Measurements from ENCODE around the gene MOCS1.
A peak's percentile ranks its signal among the peaks of the same experiment; 100 is the strongest.

Gene MOCS1

DNA sequence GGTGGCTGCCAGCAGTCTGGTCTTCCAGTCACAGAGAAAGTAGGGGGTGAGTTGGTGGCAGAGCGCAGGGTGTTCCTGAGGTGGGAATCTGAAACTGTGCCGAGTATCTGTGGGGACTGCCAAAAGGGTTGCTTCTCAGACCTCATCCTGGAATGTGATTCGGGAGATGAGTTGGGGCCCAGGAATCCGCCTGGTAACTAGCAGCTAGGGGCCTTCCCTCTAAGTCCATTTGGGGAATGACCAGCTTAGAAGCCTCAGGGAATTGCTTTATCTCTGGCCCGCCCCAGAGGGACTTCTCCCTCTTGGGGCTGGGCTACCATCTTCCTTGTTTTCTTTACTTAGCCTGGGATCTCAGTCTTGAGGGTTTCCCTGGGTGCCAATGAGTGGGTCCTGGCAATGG is 49.6 kb downstream of the MOCS1 start:
- H4K91ac ChIP-seq (ENCODE audit: low read depth, low read length): peak overlapping the region; percentile 42
- WGBS (ENCODE audit: extremely low coverage, insufficient coverage, insufficient read length): no CpG with 5 or more reads among the region's 5 CpGs

DNA sequence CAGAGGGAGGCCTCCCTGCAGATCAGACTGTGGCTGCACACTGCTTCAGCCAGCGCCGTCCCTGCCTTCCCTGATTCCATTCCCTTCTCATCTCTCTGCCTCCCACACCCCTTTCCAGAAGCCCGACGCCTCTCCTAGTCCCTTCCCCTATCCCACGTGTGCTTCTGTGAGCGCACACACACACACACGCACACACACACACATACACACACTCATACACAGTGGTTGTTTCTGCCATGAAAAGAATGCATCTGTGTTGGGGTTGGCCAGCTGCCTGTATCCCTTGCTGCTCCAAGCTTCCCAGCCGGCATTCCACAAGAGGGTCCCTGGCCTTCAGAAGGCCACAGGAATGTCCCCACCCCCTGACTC is 51.7 kb downstream of the MOCS1 start:
- Histone ChIP-seq H3K4me2 (ENCODE audit: low read length) (no peak overlapping the region), H3K9ac (ENCODE audit: low read length) (no peak overlapping the region), H4K12ac (ENCODE audit: low read depth, low read length) (no peak overlapping the region), H4K8ac (ENCODE audit: low read depth, low read length) (no peak overlapping the region), H2BK12ac (ENCODE audit: low read length) (no peak overlapping the region), H3K79me1 (ENCODE audit: low read length) (peaks cover 21% of the 10 kb centered on the region), H3K18ac (ENCODE audit: low read length) (no peak overlapping the region), H3K27me3 (ENCODE audit: insufficient read depth, low read length) (no peaks in the 10 kb centered on the region), H3K79me2 (ENCODE audit: control insufficient read depth, insufficient read depth, low read length, poor library complexity) (no peaks in the 10 kb centered on the region), H3K4me1 (ENCODE audit: control insufficient read depth in 1 of 2, insufficient read depth in 2 of 2, low read length in 2 of 2) (peaks cover 23 to 26% of the 10 kb centered on the region in 2 experiments), H4K91ac (ENCODE audit: low read depth, low read length) (no peak overlapping the region), H2AK5ac (ENCODE audit: low read length) (no peak overlapping the region), H3K27ac (ENCODE audit: low read depth, low read length) (no peak overlapping the region), H3K23ac (ENCODE audit: low read length) (no peak overlapping the region), H2AFZ (ENCODE audit: insufficient read depth, low read length, poor library complexity) (no peak overlapping the region), H3K9me3 (ENCODE audit: insufficient read depth, low read depth, low read length) (no peaks in the 10 kb centered on the region), H3K14ac (ENCODE audit: low read length) (no peak overlapping the region), H2BK120ac (ENCODE audit: insufficient read depth, low read length, poor library complexity) (no peak overlapping the region), H2BK5ac (ENCODE audit: low read depth, low read length, poor library complexity) (no peak overlapping the region), H3K4me3 (ENCODE audit: low read depth, low read length) (no peak overlapping the region), H3K36me3 (ENCODE audit: control insufficient read depth in 1 of 2, insufficient read depth in 2 of 2, low read length in 2 of 2) (peaks cover 4 to 12% of the 10 kb centered on the region in 2 experiments), H3K4ac (ENCODE audit: low read depth, low read length) (no peak overlapping the region)
- no peak for DNase-seq
- no CpG with 5 or more reads among the region's 8 CpGs for WGBS (ENCODE audit: extremely low coverage, insufficient coverage, insufficient read length)

More for the DNA sequence above, 49.6 kb downstream of the MOCS1 start:
- Histone ChIP-seq H3K4me2 (ENCODE audit: low read length) (no peak overlapping the region), H3K4me1 (ENCODE audit: control insufficient read depth in 1 of 2, insufficient read depth in 2 of 2, low read length in 2 of 2) (peaks cover 33% of the 10 kb centered on the region in 2 experiments), H3K79me1 (ENCODE audit: low read length) (peaks cover 29% of the 10 kb centered on the region), H4K8ac (ENCODE audit: low read depth, low read length) (no peak overlapping the region), H3K23ac (ENCODE audit: low read length) (no peak overlapping the region), H3K79me2 (ENCODE audit: control insufficient read depth, insufficient read depth, low read length, poor library complexity) (no peaks in the 10 kb centered on the region), H4K12ac (ENCODE audit: low read depth, low read length) (no peak overlapping the region), H2BK120ac (ENCODE audit: insufficient read depth, low read length, poor library complexity) (no peak overlapping the region), H3K18ac (ENCODE audit: low read length) (no peak overlapping the region), H3K27ac (ENCODE audit: low read depth, low read length) (no peak overlapping the region), H3K9me3 (ENCODE audit: insufficient read depth, low read depth, low read length) (no peaks in the 10 kb centered on the region), H3K36me3 (ENCODE audit: control insufficient read depth in 1 of 2, insufficient read depth in 2 of 2, low read length in 2 of 2) (peaks cover 2% of the 10 kb centered on the region in 2 experiments), H2BK12ac (ENCODE audit: low read length) (peak overlapping the region; percentile 46), H3K9ac (ENCODE audit: low read length) (no peak overlapping the region), H3K4ac (ENCODE audit: low read depth, low read length) (no peak overlapping the region), H3K14ac (ENCODE audit: low read length) (no peak overlapping the region), H3K27me3 (ENCODE audit: insufficient read depth, low read length) (no peaks in the 10 kb centered on the region), H2AK5ac (ENCODE audit: low read length) (no peak overlapping the region), H2BK5ac (ENCODE audit: low read depth, low read length, poor library complexity) (no peak overlapping the region), H2AFZ (ENCODE audit: insufficient read depth, low read length, poor library complexity) (no peak overlapping the region), H3K4me3 (ENCODE audit: low read depth, low read length) (no peak overlapping the region)
- peak in 1 of 2 donors; percentile 15 for DNase-seq

DNA sequence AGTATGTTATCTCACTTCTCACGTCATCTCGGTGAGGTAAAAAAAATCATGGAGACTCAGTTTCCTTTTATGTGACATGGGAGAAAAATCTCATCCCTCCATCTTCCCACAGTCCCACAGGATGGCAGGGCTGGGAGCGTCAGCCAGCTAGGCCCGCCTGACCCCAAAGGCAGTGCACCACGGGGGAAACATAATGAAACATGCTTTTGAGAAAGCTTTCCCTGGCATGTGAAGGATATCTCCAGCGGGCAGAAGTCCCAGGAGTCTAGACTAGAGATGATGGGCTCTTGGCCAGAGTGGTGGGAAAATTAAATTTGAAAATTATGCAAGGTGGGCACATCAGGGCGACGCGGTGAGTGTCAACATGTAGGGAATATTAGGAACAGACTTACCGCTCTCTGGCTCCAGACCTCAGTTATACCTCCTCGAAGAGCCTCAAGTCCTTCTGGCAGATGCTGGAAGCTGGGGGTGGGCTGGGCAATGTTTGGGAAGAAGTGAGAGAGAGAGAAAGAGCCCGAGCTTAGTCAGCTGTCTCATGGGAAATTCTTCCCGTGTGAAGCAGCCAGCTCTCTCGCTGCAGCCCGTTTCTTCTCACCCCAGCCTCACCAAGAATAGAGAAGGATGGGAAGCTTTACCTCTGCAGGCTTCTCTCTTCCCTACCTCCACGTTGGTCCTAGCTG is 52.3 kb downstream of the MOCS1 start:
- Histone ChIP-seq H3K18ac (ENCODE audit: low read length) (no peak overlapping the region), H3K9ac (ENCODE audit: low read length) (no peak overlapping the region), H4K8ac (ENCODE audit: low read depth, low read length) (no peak overlapping the region), H2BK120ac (ENCODE audit: insufficient read depth, low read length, poor library complexity) (no peak overlapping the region), H3K4me1 (ENCODE audit: control insufficient read depth in 1 of 2, insufficient read depth in 2 of 2, low read length in 2 of 2) (peaks cover 19 to 21% of the 10 kb centered on the region in 2 experiments), H2AFZ (ENCODE audit: insufficient read depth, low read length, poor library complexity) (no peak overlapping the region), H3K4me2 (ENCODE audit: low read length) (no peak overlapping the region), H3K79me2 (ENCODE audit: control insufficient read depth, insufficient read depth, low read length, poor library complexity) (no peaks in the 10 kb centered on the region), H4K12ac (ENCODE audit: low read depth, low read length) (no peak overlapping the region), H3K79me1 (ENCODE audit: low read length) (peaks cover 15% of the 10 kb centered on the region), H3K36me3 (ENCODE audit: control insufficient read depth in 1 of 2, insufficient read depth in 2 of 2, low read length in 2 of 2) (peaks cover 6 to 13% of the 10 kb centered on the region in 2 experiments), H3K4ac (ENCODE audit: low read depth, low read length) (no peak overlapping the region), H2BK12ac (ENCODE audit: low read length) (no peak overlapping the region), H3K14ac (ENCODE audit: low read length) (no peak overlapping the region), H2AK5ac (ENCODE audit: low read length) (no peak overlapping the region), H3K27me3 (ENCODE audit: insufficient read depth, low read length) (no peaks in the 10 kb centered on the region), H3K23ac (ENCODE audit: low read length) (no peak overlapping the region), H3K27ac (ENCODE audit: low read depth, low read length) (no peak overlapping the region), H2BK5ac (ENCODE audit: low read depth, low read length, poor library complexity) (no peak overlapping the region), H3K4me3 (ENCODE audit: low read depth, low read length) (no peak overlapping the region), H3K9me3 (ENCODE audit: insufficient read depth, low read depth, low read length) (no peaks in the 10 kb centered on the region), H4K91ac (ENCODE audit: low read depth, low read length) (no peak overlapping the region)
- no CpG with 5 or more reads among the region's 16 CpGs for WGBS (ENCODE audit: extremely low coverage, insufficient coverage, insufficient read length)
- no peak for DNase-seq

DNA sequence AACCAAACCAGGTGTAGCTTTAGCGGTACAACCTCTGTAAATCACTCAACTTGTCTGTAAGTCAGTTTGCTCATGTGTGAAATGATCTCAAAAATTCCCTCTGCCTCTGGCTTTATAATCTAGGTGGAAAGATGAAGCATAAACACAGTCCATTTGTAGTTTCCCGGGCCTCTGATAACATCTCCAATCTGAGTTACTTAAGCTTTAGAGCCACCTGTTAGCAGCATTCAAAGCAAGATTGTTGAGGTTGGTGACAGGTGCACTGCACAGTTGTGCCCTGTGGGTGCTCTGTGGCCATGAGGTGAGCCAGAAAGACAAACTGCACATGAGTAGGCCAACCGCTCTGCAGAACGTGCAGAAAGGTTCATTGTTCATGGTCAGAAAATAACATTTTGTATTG is 53.7 kb downstream of the MOCS1 start:
- Histone ChIP-seq H2AFZ (ENCODE audit: insufficient read depth, low read length, poor library complexity) (no peak overlapping the region), H3K4me3 (ENCODE audit: low read depth, low read length) (no peak overlapping the region), H3K4me2 (ENCODE audit: low read length) (no peak overlapping the region), H3K9ac (ENCODE audit: low read length) (no peak overlapping the region), H3K79me1 (ENCODE audit: low read length) (peaks cover 7% of the 10 kb centered on the region), H4K91ac (ENCODE audit: low read depth, low read length) (no peak overlapping the region), H2AK5ac (ENCODE audit: low read length) (no peak overlapping the region), H3K14ac (ENCODE audit: low read length) (no peak overlapping the region), H3K23ac (ENCODE audit: low read length) (no peak overlapping the region), H4K12ac (ENCODE audit: low read depth, low read length) (no peak overlapping the region), H2BK120ac (ENCODE audit: insufficient read depth, low read length, poor library complexity) (no peak overlapping the region), H3K36me3 (ENCODE audit: control insufficient read depth in 1 of 2, insufficient read depth in 2 of 2, low read length in 2 of 2) (peaks cover 7 to 20% of the 10 kb centered on the region in 2 experiments), H3K27me3 (ENCODE audit: insufficient read depth, low read length) (no peaks in the 10 kb centered on the region), H2BK5ac (ENCODE audit: low read depth, low read length, poor library complexity) (no peak overlapping the region), H3K4ac (ENCODE audit: low read depth, low read length) (no peak overlapping the region), H3K18ac (ENCODE audit: low read length) (no peak overlapping the region), H3K4me1 (ENCODE audit: control insufficient read depth in 1 of 2, insufficient read depth in 2 of 2, low read length in 2 of 2) (peaks cover 10 to 17% of the 10 kb centered on the region in 2 experiments), H3K27ac (ENCODE audit: low read depth, low read length) (no peak overlapping the region), H3K9me3 (ENCODE audit: insufficient read depth, low read depth, low read length) (no peaks in the 10 kb centered on the region), H4K8ac (ENCODE audit: low read depth, low read length) (no peak overlapping the region), H3K79me2 (ENCODE audit: control insufficient read depth, insufficient read depth, low read length, poor library complexity) (no peaks in the 10 kb centered on the region), H2BK12ac (ENCODE audit: low read length) (no peak overlapping the region)
- no peak for DNase-seq
- no CpG with 5 or more reads among the region's 4 CpGs for WGBS (ENCODE audit: extremely low coverage, insufficient coverage, insufficient read length)

Data from trophoblast cell (in vitro differentiated cells and primary cell).